HepG2 (cell line): Measurements from ENCODE around the gene FARSB. TPM values are rescaled to one million over a fixed set of nuclear protein-coding genes. Genes with fewer than 3 reads are reported as not detected.

Source experiments
- ARNT ChIP-seq: fragments of 450-650 bp; IDR thresholded peaks from 2 replicates; pipeline ENCODE4 v1.6.1; 2017
- CSRNP2 ChIP-seq: sonication (generic); formaldehyde crosslinking; conservative IDR thresholded peaks from 2 replicates; pipeline ENCODE4 v1.8.0; 2022; ENCODE audit warnings: low read depth, missing genetic modification reagents
- DPF2 ChIP-seq: sonication (generic); formaldehyde crosslinking; IDR thresholded peaks from 2 replicates; pipeline ENCODE4 v1.4.0; 2020; ENCODE audit warnings: mild to moderate bottlenecking, low read depth, missing genetic modification reagents, borderline replicate concordance
- MXI1 ChIP-seq: IDR thresholded peaks from 3 replicates; pipeline ENCODE4 v1.6.1; 2012; ENCODE audit warnings: low read depth, low read length, inconsistent platforms, borderline replicate concordance
- SRY ChIP-seq: sonication (generic); formaldehyde crosslinking; IDR thresholded peaks from 2 replicates; pipeline ENCODE4 v1.8.0; 2022; ENCODE audit warnings: mild to moderate bottlenecking, missing genetic modification reagents
- U2AF1 ChIP-seq: fragments of 200-400 bp; formaldehyde crosslinking; optimal IDR thresholded peaks from 2 replicates; pipeline ENCODE3; 2017; ENCODE audit warnings: mild to moderate bottlenecking, low read depth, low read length
- YEATS2 ChIP-seq: sonication (generic); formaldehyde crosslinking; IDR thresholded peaks from 2 replicates; pipeline ENCODE4 v1.4.0; 2020; ENCODE audit warnings: missing genetic modification reagents, borderline replicate concordance
- ZFP90 ChIP-seq: sonication (generic); formaldehyde crosslinking; IDR thresholded peaks from 2 replicates; pipeline ENCODE4 v1.8.0; 2022; ENCODE audit warnings: missing genetic modification reagents, mild to moderate bottlenecking, inconsistent platforms, borderline replicate concordance
- ZNF142 ChIP-seq: sonication (generic); formaldehyde crosslinking; IDR thresholded peaks from 2 replicates; pipeline ENCODE4 v1.4.0; 2020; ENCODE audit warnings: missing genetic modification reagents
- ZNF205 ChIP-seq: IDR thresholded peaks from 2 replicates; pipeline ENCODE4 v1.6.1; 2018; ENCODE audit warnings: missing biosample characterization, missing genetic modification reagents
- ZNF260 ChIP-seq: sonication (generic); formaldehyde crosslinking; IDR thresholded peaks from 2 replicates; pipeline ENCODE4 v1.4.0; 2020; ENCODE audit warnings: missing genetic modification reagents, low read depth, mild to moderate bottlenecking, borderline replicate concordance
- ZNF318 ChIP-seq: sonication (generic); formaldehyde crosslinking; IDR thresholded peaks from 2 replicates; pipeline ENCODE4 v1.4.0; 2020; ENCODE audit warnings: mild to moderate bottlenecking, missing genetic modification reagents
- ZNF703 ChIP-seq: sonication (generic); formaldehyde crosslinking; IDR thresholded peaks from 2 replicates; pipeline ENCODE4 v1.5.1; 2020; ENCODE audit warnings: missing genetic modification reagents, mild to moderate bottlenecking, moderate library complexity, borderline replicate concordance
- ZSCAN25 ChIP-seq: sonication (generic); formaldehyde crosslinking; IDR thresholded peaks from 2 replicates; pipeline ENCODE4 v1.8.0; 2022; ENCODE audit warnings: mild to moderate bottlenecking, missing genetic modification reagents
- polyA plus RNA-seq, 8 experiments: library from polyadenylated mRNA; depleted of rRNA in 3 of 8; stranded (reverse) in 7 of 8; unstranded in 1 of 8; fragments of >200 nt; fragmentation: Illumina TruSeq in 4 of 8; extraction: Trizol in 4 of 8; gene quantifications; 2 replicates each; pipeline versions ENCODE4 v1.2.1 to v1.2.3, GENCODE V29; 2011 to 2016; ENCODE audit warnings: low read depth in 4 of 8, missing spikeins in 1 of 8, mixed read lengths in 1 of 8; ENCODE audit not compliant: insufficient read depth in 1 of 8
- total RNA-seq, 5 experiments: library from RNA; depleted of rRNA; stranded (reverse); fragments of >200 nt; fragmentation: Illumina TruSeq; extraction: Trizol; gene quantifications; 2 replicates each; pipeline ENCODE4 v1.2.3, GENCODE V29; 2016; ENCODE audit warnings: low read depth in 1 of 5

The FARSB gene
- total and polyA plus RNA-seq, 2 of the 13 experiments (the other 11 are each of a cell fraction or from before 2014, with no cell fraction given), result 23.3 to 45.9 TPM

GRCh38 chr2:222690564-222691200, 34.8 kb upstream of the FARSB start (continued):
- TF ChIP-seq ZNF318 (no peak), ZNF142 (no peak), ZNF205 (CRISPR knock-in tag) (peak; percentile 61; the same call in 1 of the 2 replicates), CSRNP2 (CRISPR knock-in tag) (no peak), MXI1 (peak; percentile 54; the same call in 1 of the 3 replicates), U2AF1 (no peak), DPF2 (CRISPR knock-in tag) (no peak), ZFP90 (CRISPR knock-in tag) (no peak), ZNF703 (CRISPR knock-in tag) (no peak), ARNT (no peak), ZSCAN25 (CRISPR knock-in tag) (no peak), YEATS2 (peak; percentile 42; the same call in 1 of the 2 replicates), SRY (peak; percentile 60; the same call in 1 of the 2 replicates), ZNF260 (no peak)
